ENCODE data around the gene EVX1. TPM values are rescaled to one million over a fixed set of nuclear protein-coding genes. Genes with fewer than 3 reads are reported as not detected.

Gene EVX1
- total RNA-seq, 1 experiment from 2014 or later = not detected

DNA sequence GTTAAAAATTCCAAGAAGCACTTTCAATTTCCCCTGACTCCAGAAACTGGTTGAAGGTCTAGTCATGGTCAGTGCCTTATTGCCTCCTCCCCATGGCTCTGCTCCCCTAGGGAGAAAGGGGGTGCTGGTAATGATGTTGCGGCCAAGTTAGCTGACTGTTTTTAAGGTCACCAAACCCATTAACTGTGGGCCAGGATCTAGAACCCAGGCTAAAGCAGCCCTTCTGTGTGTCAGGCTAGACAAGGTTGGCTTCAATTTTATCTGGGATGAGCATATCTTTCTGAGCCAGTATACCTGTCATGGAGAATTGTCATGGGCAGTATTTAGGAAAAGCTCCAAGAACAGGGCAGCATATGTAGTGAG, 31.5 kb upstream of the EVX1 start:
- Histone ChIP-seq H2BK20ac (ENCODE audit: low read depth, low read length, poor library complexity, severe bottlenecking) (no peak overlapping the region), H4K91ac (ENCODE audit: insufficient read length, low read depth, low read length) (no peak overlapping the region), H3K23ac (ENCODE audit: insufficient read length, low read depth, low read length) (no peak overlapping the region), H3K18ac (ENCODE audit: insufficient read length, low read depth, low read length) (no peak overlapping the region), H3K56ac (ENCODE audit: insufficient read length, low read depth, low read length) (no peak overlapping the region), H3K23me2 (ENCODE audit: insufficient read length, low read depth, low read length, poor library complexity, severe bottlenecking) (peaks cover 8% of the 10 kb centered on the region), H3K27ac (ENCODE audit: insufficient read length, low read depth, low read length) (no peak overlapping the region), H3K9ac (ENCODE audit: extremely low read depth, insufficient read length, low read length) (no peak overlapping the region), H3K27me3 (ENCODE audit: insufficient read depth, low read length) (peaks cover 100% of the 10 kb centered on the region), H3K4ac (ENCODE audit: low read depth, low read length) (no peak overlapping the region), H2AK5ac (ENCODE audit: insufficient read length, low read length) (no peak overlapping the region), H3K79me1 (ENCODE audit: insufficient read depth, low read depth, low read length, poor library complexity, severe bottlenecking) (no peaks in the 10 kb centered on the region), H2AFZ (ENCODE audit: low read length) (no peak overlapping the region), H3K14ac (ENCODE audit: insufficient read depth, low read length) (no peak overlapping the region), H2BK12ac (ENCODE audit: insufficient read length, low read depth, low read length) (no peak overlapping the region), H2BK120ac (ENCODE audit: low read depth, low read length, poor library complexity, severe bottlenecking) (no peak overlapping the region), H2BK5ac (ENCODE audit: insufficient read length, low read length) (no peak overlapping the region), H4K20me1 (ENCODE audit: control insufficient read depth, insufficient read depth, insufficient read length) (no peaks in the 10 kb centered on the region), H3T11ph (ENCODE audit: low read length) (no peak overlapping the region), H3K4me1 (ENCODE audit: insufficient read depth, low read length) (no peaks in the 10 kb centered on the region), H3K79me2 (ENCODE audit: insufficient read depth, low read length) (no peaks in the 10 kb centered on the region), H4K5ac (ENCODE audit: insufficient read length, low read depth, low read length) (no peak overlapping the region), H3K9me3 (ENCODE audit: control insufficient read depth, low read depth, low read length) (no peaks in the 10 kb centered on the region), H3K4me2 (ENCODE audit: insufficient read depth, insufficient read length, low read length) (no peak overlapping the region), H4K8ac (replicated peaks; ENCODE audit: insufficient read length, low read depth, low read length) (no peak overlapping the region), H2BK15ac (ENCODE audit: low read depth, low read length) (no peak overlapping the region)
- Mint-ChIP-seq H3K9me3 (peaks cover 0 to 8% of the 10 kb centered on the region in 2 experiments; a peak in 2 of 5 replicates), H3K4me3 (no peak overlapping the region), H3K36me3 (ENCODE audit: insufficient read depth in 1 of 3, low read depth in 3 of 3) (no peaks in the 10 kb centered on the region), H3K4me1 (peaks cover 16 to 25% of the 10 kb centered on the region in 2 experiments), H3K27ac (no peak overlapping the region), H3K27me3 (ENCODE audit: low read depth) (peaks cover 100% of the 10 kb centered on the region)
- no CpG with 5 or more reads among the region's 1 CpG for WGBS (ENCODE audit: extremely low coverage, insufficient read length, low lambda C conversion rate)
- no peak for DNase-seq
- TF ChIP-seq, protein P1, sequence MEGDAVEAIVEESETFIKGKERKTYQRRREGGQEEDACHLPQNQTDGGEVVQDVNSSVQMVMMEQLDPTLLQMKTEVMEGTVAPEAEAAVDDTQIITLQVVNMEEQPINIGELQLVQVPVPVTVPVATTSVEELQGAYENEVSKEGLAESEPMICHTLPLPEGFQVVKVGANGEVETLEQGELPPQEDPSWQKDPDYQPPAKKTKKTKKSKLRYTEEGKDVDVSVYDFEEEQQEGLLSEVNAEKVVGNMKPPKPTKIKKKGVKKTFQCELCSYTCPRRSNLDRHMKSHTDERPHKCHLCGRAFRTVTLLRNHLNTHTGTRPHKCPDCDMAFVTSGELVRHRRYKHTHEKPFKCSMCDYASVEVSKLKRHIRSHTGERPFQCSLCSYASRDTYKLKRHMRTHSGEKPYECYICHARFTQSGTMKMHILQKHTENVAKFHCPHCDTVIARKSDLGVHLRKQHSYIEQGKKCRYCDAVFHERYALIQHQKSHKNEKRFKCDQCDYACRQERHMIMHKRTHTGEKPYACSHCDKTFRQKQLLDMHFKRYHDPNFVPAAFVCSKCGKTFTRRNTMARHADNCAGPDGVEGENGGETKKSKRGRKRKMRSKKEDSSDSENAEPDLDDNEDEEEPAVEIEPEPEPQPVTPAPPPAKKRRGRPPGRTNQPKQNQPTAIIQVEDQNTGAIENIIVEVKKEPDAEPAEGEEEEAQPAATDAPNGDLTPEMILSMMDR (conservative IDR thresholded peaks at IDR 0.05) = no peak
